GM23248 (cell line): ENCODE results near the gene ZNRF4. TPM values are rescaled to one million over a fixed set of nuclear protein-coding genes. Genes with fewer than 3 reads are reported as not detected.

Experiments used
- DNase-seq: peaks from one replicate; pipeline ENCODE4 v3.0.0-alpha.2; 2015
- H2AFZ ChIP-seq: fragments of 200-600 bp; sonication (generic); 2 replicates; pipeline ENCODE4 v1.6.1; 2016; ENCODE audit warnings: antibody characterized with exemption
- H3F3A ChIP-seq: fragments of 200-600 bp; sonication (generic); 2 replicates; pipeline ENCODE4 v1.6.1; 2016; ENCODE audit warnings: mild to moderate bottlenecking, antibody characterized with exemption, mixed run types; ENCODE audit not compliant: insufficient read depth
- H3K27ac ChIP-seq: fragments of 200-600 bp; sonication (generic); 2 replicates; pipeline ENCODE4 v1.5.1; 2016; ENCODE audit warnings: mild to moderate bottlenecking
- H3K27me3 ChIP-seq: fragments of 200-600 bp; sonication (generic); replicated peaks from 2 replicates; pipeline ENCODE4 v1.6.1; 2016; ENCODE audit warnings: mild to moderate bottlenecking; ENCODE audit not compliant: insufficient read depth
- H3K36me3 ChIP-seq: fragments of 200-600 bp; sonication (generic); 2 replicates; pipeline ENCODE4 v1.6.1; 2016; ENCODE audit warnings: low read depth, mild to moderate bottlenecking
- H3K4me1 ChIP-seq: fragments of 200-600 bp; sonication (generic); 2 replicates; pipeline ENCODE4 v1.6.1; 2016; ENCODE audit warnings: mild to moderate bottlenecking; ENCODE audit not compliant: insufficient read depth
- H3K4me2 ChIP-seq: fragments of 200-600 bp; sonication (generic); one replicate; pipeline ENCODE4 v1.6.1; 2016; ENCODE audit warnings: mild to moderate bottlenecking; ENCODE audit not compliant: unreplicated experiment
- H3K4me3 ChIP-seq: fragments of 200-600 bp; sonication (generic); 2 replicates; pipeline ENCODE4 v1.5.1; 2016; ENCODE audit warnings: mild to moderate bottlenecking
- H3K79me2 ChIP-seq: fragments of 200-600 bp; sonication (generic); 2 replicates; pipeline ENCODE4 v1.6.1; 2016; ENCODE audit warnings: mild to moderate bottlenecking; ENCODE audit not compliant: insufficient read depth
- H3K9ac ChIP-seq: fragments of 200-600 bp; sonication (generic); 2 replicates; pipeline ENCODE4 v1.6.1; 2016; ENCODE audit warnings: mild to moderate bottlenecking
- H3K9me2 ChIP-seq: fragments of 200-600 bp; sonication (generic); 2 replicates; pipeline ENCODE4 v1.6.1; 2016; ENCODE audit warnings: mixed run types, mild to moderate bottlenecking, moderate library complexity; ENCODE audit not compliant: insufficient read depth
- H3K9me3 ChIP-seq: fragments of 200-600 bp; sonication (generic); one replicate; pipeline ENCODE4 v1.6.1; 2017; ENCODE audit warnings: low read depth
- H4K20me1 ChIP-seq: fragments of 200-600 bp; sonication (generic); 2 replicates; pipeline ENCODE4 v1.6.0; 2016; ENCODE audit not compliant: insufficient read depth
- EZH2 ChIP-seq: fragments of 200-600 bp; sonication (generic); IDR thresholded peaks from 2 replicates; pipeline ENCODE4 v1.6.1; 2018; ENCODE audit warnings: antibody characterized with exemption, mild to moderate bottlenecking; ENCODE audit not compliant: insufficient read depth, poor library complexity, severe bottlenecking
- EZH2phosphoT487 ChIP-seq: fragments of 200-600 bp; sonication (generic); IDR thresholded peaks from 2 replicates; pipeline ENCODE4 v1.6.1; 2018; ENCODE audit warnings: antibody characterized with exemption, moderate library complexity, mild to moderate bottlenecking, low read depth; ENCODE audit not compliant: insufficient read depth
- WGBS, 2 experiments: methylation state at CpG; one replicate each; pipeline ENCODE4 v1.1.6; 2015 to 2017; ENCODE audit warnings: low lambda C conversion rate in 2 of 2, low coverage in 1 of 2; ENCODE audit errors: missing lambda C conversion rate in 2 of 2; 5-methylcytosine and 5-hydroxymethylcytosine counted together
- in situ Hi-C: fragments of 300-500 bp; cut with MboI; formaldehyde crosslinking; loops from 2 replicates; pipeline ENCODE4 v1.15.0; 2020
- polyA plus RNA-seq: library from polyadenylated mRNA; unstranded; fragments of >200 nt; fragmentation: Nextera tagmentation; extraction: Ambion mirVana; gene quantifications from 2 replicates; pipeline ENCODE4 v1.2.1, GENCODE V29; 2016
- total RNA-seq: library from RNA; depleted of rRNA; stranded (reverse); fragments of >200 nt; shearing (Covaris generic); gene quantifications from 2 replicates; pipeline ENCODE4 v1.2.3, GENCODE V29; 2014

Gene ZNRF4
- total and polyA plus RNA-seq, 2 experiments from 2014 or later = not detected

- Histone ChIP-seq H3K9ac (no peak overlapping the region), H3K27me3 (peaks cover 52% of the 10 kb centered on the region), H3K27ac (no peak overlapping the region), H3K4me1 (peaks cover 4% of the 10 kb centered on the region; the same call in 1 of the 2 replicates), H3K9me2 (no peaks in the 10 kb centered on the region), H3K79me2 (no peaks in the 10 kb centered on the region), H3K36me3 (no peaks in the 10 kb centered on the region), H3K9me3 (no peaks in the 10 kb centered on the region), H3K4me3 (no peak overlapping the region), H3F3A (no peaks in the 10 kb centered on the region), H4K20me1 (no peaks in the 10 kb centered on the region), H2AFZ (no peak overlapping the region), H3K4me2 (no peak overlapping the region)
- WGBS, 2 experiments = 26 to 30% methylated on average over 29 to 31 of the region's 31 CpGs
- in situ Hi-C loops = no loop called here
- TF ChIP-seq EZH2 (no peak), EZH2phosphoT487 (no peak)
- DNase-seq = no peak
These were observed 37.6 kb downstream of the ZNRF4 start for GRCh38 chr19:5492635-5493409.

GRCh38 chr19:5494773-5495172 lies 39.6 kb downstream of the ZNRF4 start:
- WGBS, 2 experiments = 17% methylated on average over 11 of the region's 11 CpGs
- H3K9me3 ChIP-seq = no peaks in the 10 kb centered on the region
- no peak for DNase-seq
- H3K4me1 ChIP-seq = no peaks in the 10 kb centered on the region; the same call in 1 of the 2 replicates
- no peaks in the 10 kb centered on the region for H3K9me2 ChIP-seq
- H3K27ac ChIP-seq = no peak overlapping the region
- no peaks in the 10 kb centered on the region for H4K20me1 ChIP-seq
- H3F3A ChIP-seq = no peaks in the 10 kb centered on the region
- peaks cover 47% of the 10 kb centered on the region for H3K27me3 ChIP-seq
- H3K4me2 ChIP-seq = no peak overlapping the region
- no peak overlapping the region for H2AFZ ChIP-seq
- H3K4me3 ChIP-seq = no peak overlapping the region
- TF ChIP-seq EZH2 (no peak), EZH2phosphoT487 (no peak)
- H3K79me2 ChIP-seq = no peaks in the 10 kb centered on the region
- H3K9ac ChIP-seq = no peak overlapping the region
- H3K36me3 ChIP-seq = no peaks in the 10 kb centered on the region
- in situ Hi-C loops = no loop called here

GRCh38 chr19:5495792-5496191 lies 40.6 kb downstream of the ZNRF4 start:
- Histone ChIP-seq H3K4me2 (no peak overlapping the region), H3K4me1 (no peaks in the 10 kb centered on the region), H3F3A (no peaks in the 10 kb centered on the region), H3K9me3 (no peaks in the 10 kb centered on the region), H3K9ac (no peak overlapping the region), H3K4me3 (no peak overlapping the region), H3K27me3 (peaks cover 48% of the 10 kb centered on the region), H3K27ac (no peak overlapping the region), H4K20me1 (no peaks in the 10 kb centered on the region), H3K79me2 (no peaks in the 10 kb centered on the region), H3K36me3 (no peaks in the 10 kb centered on the region), H2AFZ (no peak overlapping the region), H3K9me2 (no peaks in the 10 kb centered on the region)
- 80 to 83% methylated on average over 5 of the region's 5 CpGs for WGBS, 2 experiments
- in situ Hi-C loops = no loop called here
- no peak for TF ChIP-seq EZH2
- TF ChIP-seq EZH2phosphoT487 = no peak
- no peak for DNase-seq

- 62 to 68% methylated on average over 5 of the region's 5 CpGs for WGBS, 2 experiments
- H3K4me1 ChIP-seq = no peaks in the 10 kb centered on the region
- no peaks in the 10 kb centered on the region for H4K20me1 ChIP-seq
- H3K79me2 ChIP-seq = no peaks in the 10 kb centered on the region
- H3K9ac ChIP-seq = no peak overlapping the region
- H3K27me3 ChIP-seq = peaks cover 44% of the 10 kb centered on the region
- no peak overlapping the region for H3K27ac ChIP-seq
- no peaks in the 10 kb centered on the region for H3K9me3 ChIP-seq
- H3F3A ChIP-seq = no peaks in the 10 kb centered on the region
- H3K36me3 ChIP-seq = no peaks in the 10 kb centered on the region
- TF ChIP-seq EZH2phosphoT487 (no peak), EZH2 (no peak)
- in situ Hi-C loops = no loop called here
- no peak overlapping the region for H3K4me2 ChIP-seq
- H2AFZ ChIP-seq = no peak overlapping the region
- H3K4me3 ChIP-seq = no peak overlapping the region
- DNase-seq = no peak
- no peaks in the 10 kb centered on the region for H3K9me2 ChIP-seq
These were observed 42.1 kb downstream of the ZNRF4 start for GRCh38 chr19:5497297-5497696.
